GM19324 (cell line): Measurements from ENCODE around the gene PTRHD1.
"Not testable (repeated sequence)": the region's sequence is repeated elsewhere in the genome, so short reads cannot be mapped to it uniquely, and the experiment has no call there.

ENCODE experiments used
- ATAC-seq: cut with Tn5 transposase; IDR thresholded peaks from one replicate; pipeline ENCODE4 v1.9.1; 2021; ENCODE audit warnings: mild to moderate bottlenecking, moderate library complexity; ENCODE audit not compliant: unreplicated experiment, low FRiP score

Gene PTRHD1

GRCh38 chr2:24814516-24814915 lies 21.3 kb upstream of the PTRHD1 start:
- no peak for ATAC-seq

- no peak for ATAC-seq
Measured at GRCh38 chr2:24813691-24814137, 20.5 kb upstream of the PTRHD1 start.

DNA sequence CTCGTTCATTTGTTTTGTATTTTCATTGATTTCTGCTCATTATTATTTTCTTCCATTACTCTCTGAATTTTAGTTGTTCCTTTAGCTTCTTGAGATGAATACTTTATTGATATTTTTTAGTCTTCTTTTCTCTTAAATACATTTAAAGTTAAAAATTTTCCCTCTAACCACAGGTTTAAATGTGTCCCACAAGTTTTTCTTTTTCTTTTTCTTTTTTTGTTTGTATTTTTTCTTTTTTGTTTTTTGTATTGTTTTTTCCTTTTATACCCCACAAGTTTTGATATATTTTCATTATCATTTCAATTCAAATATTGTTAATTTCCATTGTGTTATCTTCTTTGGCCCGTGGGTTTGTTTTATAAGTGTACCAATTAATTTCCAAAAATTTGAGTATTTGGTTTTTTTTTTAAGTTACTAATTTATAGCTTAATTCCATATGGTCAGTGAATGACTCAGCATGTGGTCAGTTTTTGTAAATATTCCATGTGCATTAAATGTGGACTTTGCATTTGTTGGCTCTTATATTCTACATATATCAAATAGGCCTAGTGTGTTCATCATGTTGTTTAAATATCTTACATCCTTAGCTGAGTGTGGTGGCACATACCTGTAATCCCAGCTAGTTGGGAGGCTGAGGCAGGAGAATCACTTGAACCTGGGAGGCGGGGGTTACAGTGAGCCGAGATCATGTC lies 16.3 kb upstream of the PTRHD1 start:
- no peak for ATAC-seq

DNA sequence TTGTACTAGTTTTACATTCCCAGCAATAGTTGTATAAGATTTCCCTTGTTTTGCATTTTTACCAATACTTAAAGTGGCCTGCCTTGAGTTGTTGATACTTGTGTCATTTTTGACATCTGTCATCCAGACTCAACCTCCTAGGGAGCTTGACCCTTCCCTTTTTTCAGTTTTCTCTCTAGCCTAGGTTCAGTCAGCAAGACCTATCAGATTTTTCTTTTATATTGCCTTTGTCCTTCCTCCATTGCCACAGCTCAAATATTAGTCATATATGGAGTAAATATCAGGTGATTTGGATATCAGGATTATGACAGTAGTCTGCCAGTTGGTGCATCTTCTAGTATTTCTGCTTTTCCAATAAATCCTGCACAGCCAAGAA lies 13.5 kb upstream of the PTRHD1 start:
- no peak for ATAC-seq

- not testable (repeated sequence) for ATAC-seq
Measured at GRCh38 chr2:24805811-24806660, 12.8 kb upstream of the PTRHD1 start.

DNA sequence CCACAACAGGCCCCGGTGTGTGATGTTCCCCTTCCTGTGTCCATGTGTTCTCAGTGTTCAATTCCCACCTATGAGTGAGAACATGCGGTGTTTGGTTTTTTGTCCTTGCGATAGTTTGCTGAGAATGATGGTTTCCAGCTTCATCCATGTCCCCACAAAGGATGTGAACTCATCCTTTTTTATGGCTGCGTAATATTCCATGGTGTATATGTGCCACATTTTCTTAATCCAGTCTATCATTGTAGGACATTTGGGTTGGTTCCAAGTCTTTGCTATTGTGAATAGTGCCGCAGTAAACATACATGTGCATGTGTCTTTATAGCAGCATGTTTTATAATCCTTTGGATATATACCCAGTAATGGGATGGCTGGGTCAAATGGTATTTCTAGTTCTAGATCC lies 7.3 kb upstream of the PTRHD1 start:
- not testable (repeated sequence) for ATAC-seq

GRCh38 chr2:24797644-24798043 lies 4.5 kb upstream of the PTRHD1 start:
- no peak for ATAC-seq

DNA sequence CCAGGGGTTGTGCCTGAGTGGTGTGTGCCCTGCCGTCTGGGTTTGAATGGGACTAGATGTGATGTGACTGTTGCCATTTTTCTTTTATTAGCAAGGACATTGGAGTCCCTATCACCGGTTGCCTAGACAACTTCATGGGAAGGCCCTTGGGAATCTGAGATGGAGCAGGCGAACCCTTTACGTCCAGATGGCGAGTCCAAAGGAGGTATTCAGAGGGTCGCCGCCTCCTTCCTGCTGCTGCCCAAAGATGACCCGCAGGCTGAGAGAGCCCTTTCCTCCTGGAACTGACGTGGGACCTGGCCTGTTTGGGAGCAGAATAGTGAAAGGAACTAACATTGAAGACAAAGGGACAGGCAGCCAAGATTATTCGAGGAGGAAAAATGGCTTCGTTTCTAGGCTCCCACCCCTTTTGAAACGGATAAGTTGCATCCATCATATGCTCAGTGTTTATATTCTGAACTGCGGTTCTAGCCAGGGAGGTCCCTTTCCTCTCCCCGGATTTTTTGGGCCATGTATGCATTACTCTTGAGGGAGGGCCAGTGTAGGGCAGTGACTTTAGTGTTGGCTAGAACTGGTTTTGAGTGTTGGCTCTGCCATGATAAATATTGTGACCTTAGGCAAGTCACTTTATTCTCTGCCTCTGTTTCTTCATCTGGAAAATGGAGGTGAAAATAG lies 707 bp upstream of the PTRHD1 start:
- no peak for ATAC-seq

DNA sequence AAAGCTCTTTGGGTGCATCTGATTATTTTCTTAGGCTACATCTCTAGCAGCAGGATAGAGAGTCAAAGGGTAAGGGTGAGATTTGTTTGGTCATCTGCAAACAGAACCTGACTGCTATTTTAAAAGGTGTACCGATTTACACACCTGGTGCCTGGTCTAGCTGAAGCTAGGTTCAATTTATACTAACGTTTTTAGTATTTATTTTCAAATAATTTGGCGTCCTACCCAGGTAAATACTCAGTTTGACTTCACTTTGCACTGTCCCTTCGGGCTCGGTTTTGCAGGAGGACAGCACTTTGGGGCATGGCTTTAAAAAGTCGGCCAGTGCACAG lies 683 bp downstream of the PTRHD1 start:
- ATAC-seq: no peak

DNA sequence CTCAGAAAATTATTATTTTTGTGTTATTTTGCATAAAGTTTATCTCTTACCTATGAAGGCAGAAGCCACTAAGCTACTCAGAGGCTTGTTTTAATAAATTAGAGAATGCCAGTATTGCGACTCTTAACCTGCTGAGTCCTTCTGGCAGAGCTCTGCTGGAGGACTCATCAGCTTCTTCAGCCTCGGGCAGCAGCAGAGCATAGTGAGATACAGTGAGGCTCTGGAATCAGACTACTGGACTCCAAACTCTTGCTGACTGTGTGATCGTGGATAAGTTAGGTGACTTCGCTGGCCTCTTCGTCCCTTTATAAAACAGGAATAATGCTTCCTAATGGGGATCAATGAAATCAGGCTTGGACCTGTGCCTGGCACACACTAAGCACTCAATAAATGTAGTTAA lies 1.7 kb downstream of the PTRHD1 start:
- no peak for ATAC-seq

DNA sequence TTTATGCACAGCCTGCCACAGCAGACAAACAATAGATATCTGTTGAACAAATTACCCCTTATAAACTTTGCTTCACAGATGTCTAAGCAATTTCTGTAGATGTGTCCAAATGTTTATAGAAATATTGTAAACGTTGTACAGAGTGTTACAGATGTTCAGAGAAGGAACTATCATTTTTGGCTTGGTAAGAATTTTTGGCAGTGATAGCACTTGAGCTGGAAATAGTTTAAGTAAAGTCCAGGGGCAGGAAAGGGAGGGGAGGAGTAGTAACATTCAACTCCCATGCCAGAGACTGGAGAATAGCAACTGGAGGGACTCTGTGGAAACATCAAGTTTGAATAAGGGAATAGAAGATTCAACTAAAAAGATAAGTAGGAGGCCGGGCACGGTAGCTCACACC lies 4.4 kb downstream of the PTRHD1 start:
- ATAC-seq: no peak

DNA sequence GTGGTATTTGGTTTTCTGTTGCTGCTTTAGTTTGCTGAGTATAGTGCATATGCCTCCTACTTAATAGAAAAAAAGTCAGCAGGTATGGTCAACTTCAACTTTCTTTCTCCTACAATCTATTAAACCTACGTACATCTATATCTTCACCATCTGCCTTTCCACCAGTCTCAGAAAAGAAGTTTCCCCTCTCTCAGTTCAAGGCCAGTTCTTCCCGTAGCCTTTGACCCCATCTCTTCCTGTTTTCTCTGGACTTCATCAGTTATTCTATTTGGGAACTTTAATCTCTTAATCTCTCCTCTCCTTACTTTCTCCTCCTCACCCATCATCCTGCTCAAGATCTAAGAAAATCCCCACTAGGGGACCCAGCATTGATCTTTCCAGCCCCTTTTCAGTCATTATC lies 5.7 kb downstream of the PTRHD1 start:
- no peak for ATAC-seq

DNA sequence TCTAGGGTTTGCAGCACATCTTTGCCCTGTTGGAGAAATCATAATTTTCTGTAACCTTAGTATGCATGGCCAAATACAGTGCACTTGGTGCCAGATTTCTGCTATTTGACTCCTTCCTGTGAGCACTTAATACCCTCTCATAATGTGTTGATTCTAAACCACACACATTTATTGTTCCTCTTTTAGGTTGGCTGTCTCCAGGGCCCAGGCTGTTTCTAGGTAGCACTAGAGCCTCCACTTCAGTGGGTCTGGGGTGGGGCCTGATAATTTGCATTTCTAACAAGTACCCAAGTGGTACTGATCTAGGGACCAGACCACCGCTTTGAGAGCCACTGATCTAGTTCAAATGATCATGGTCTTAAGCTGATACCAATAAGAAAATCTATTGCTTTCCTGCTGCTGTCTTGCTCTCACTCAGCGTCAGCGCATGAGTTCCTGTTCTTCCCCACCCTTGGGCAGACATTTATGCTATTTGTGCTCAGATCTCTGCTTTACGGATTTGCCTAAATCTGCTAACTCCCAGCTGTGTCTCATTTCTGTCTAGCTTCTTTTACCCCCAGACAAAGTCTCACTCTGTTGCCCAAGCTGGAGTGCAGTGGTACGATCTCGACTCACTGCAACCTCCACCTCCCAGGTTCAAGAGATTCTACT lies 7.4 kb downstream of the PTRHD1 start:
- ATAC-seq: peak; percentile 84

DNA sequence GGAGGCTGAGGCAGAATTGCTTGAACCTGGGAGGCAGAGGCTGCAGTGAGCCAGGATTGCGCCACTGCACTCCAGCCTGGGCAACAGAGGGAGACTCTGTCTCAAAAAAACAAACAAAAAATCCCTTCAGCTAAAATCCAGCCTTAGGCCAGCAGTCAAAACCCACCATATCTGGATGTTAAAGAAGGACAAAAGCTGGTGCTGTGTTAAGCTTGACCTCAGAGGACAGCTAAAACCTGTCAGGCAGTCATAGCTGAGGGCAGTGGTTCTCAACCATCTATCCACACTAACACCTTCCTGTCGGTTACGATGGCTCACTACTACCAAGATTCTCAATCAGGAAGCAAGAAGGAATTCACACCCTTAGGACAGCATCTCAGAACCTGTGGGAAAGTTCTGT lies 9.6 kb downstream of the PTRHD1 start:
- ATAC-seq: no peak

- no peak for ATAC-seq
Measured at GRCh38 chr2:24779116-24779515, 14.1 kb downstream of the PTRHD1 start.

DNA sequence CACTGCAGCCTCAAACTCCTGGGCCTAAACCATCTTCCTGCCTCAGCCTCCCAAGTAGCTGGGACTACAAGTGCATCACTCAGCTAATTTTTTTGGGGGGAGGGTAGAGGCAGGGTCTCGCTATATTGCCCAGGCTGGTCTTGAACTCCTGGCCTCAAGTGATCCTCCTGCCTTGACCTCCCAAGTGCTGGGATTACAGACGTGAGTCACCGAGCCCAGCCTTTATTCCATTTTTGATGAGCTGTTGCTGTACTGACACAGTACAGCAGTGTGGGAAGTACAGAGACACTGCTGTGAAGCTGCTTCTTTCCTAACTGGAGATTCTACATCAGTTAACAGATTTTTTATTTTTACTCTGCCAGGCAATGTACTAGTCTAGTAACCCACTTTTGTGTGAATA lies 18.8 kb downstream of the PTRHD1 start:
- ATAC-seq: no peak

DNA sequence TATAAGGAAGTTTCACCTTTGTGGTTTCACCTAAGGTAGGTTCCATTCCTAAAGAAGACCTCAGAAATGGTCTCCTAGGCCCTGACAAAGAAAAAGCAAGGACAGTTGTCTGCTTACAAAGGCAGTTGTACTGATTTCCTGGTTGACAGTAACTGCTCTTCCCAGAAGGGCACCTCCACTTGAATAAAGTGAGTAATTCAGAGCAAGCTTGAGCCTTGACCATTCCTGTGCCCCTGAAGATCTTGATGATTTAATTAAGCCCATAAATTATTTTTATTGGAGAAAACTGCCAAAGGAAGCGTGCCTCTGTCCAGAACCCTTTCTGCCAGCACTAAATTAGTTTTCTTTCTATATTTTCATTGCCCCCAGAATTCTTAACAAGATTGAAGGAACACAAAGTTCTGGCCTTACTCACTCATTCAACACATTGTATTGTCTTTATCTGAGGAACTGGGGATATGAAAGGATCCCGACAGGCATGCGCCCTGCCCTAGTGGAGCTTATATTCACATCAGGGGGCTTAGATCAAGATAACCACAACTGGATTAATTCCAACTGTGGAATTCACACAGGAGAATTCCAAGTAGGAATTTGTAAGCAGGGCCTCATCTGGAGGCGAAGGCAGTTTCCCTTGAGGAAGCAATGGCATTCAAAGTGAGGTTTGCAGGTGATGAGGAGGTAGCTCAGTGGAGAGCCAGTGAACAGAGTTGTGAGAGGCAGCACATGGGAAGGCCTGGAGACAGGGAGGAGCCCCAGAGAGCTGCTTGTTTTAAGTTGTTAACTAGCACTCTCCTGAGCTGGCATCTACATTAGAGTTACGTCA lies 21.2 kb downstream of the PTRHD1 start:
- ATAC-seq: no peak

GRCh38 chr2:24771061-24771460 lies 22.1 kb downstream of the PTRHD1 start:
- ATAC-seq: no peak

- ATAC-seq: no peak
Measured at GRCh38 chr2:24768601-24769000, 24.6 kb downstream of the PTRHD1 start.

DNA sequence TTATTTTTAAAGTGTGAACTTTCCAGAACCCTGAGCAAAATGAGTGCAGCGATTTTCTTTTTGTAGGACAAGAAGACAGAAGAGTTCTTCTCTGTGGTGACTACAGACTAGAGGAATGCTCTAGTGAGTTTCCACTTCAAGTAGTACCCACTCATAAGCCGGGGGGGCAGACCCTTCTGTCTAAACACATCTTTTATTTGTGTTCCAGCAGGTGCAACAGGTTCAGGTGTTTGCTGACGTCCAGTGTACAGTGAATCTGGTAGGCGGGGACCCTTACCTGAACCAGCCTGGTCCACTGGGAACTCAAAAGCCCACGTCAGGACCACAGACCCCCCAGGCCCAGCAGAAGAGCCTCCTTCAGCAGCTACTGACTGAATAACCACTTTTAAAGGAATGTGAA lies 25.2 kb downstream of the PTRHD1 start:
- no peak for ATAC-seq
